Esophagus squamous epithelium (tissue), 4 donors: ENCODE measurements around the gene GBGT1.

Source experiments
- POLR2A ChIP-seq, 4 donors: fragments of 450-650 bp; IDR thresholded peaks; one replicate each; pipeline ENCODE4 v1.6.1; 2017; ENCODE audit warnings: antibody characterized with exemption in 4 of 4, mild to moderate bottlenecking in 4 of 4, moderate library complexity in 3 of 4
- TF ChIP-seq, protein P1 (sequence below), 6 experiments: fragments of 450-650 bp in 4 of 6; fragments of 200-600 bp in 2 of 6; sonication (generic) in 2 of 6; IDR thresholded peaks; one replicate each; pipeline ENCODE4 v1.5.1; 2016 to 2019; ENCODE audit warnings: antibody characterized with exemption in 6 of 6, mild to moderate bottlenecking in 4 of 6, moderate library complexity in 4 of 6

DNA sequence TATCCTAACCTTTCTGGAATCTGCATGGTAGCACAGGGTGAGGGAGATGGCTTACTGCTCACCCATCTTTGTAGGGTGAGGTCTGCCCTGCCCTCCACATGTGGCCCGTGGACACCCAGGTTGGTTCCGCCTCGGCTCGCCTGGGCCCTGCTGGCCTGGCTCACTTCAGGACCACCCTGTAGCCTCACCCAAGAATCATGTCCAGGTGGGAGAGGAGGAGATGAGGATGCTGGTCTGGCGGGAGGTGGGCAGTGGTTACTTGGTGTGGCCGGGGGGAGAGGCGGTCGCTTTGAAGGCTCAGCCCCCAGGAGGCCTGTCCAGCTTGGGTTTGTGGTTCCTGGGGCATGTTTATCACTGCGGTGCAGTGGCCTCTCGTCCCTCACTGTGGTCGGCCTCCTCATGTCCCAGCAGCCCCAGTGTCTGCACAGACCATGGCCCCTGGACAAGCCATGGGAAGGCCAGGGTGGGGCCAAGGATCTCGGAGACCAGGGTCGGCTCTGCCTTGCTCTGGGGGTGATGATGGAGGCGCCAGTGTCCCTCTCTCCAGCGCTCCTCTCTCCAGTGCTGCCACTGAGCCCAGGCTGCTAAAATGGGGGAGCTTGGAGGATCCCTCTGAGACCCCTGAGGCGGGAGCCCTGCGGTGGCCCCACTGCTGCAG, 40.8 kb upstream of the GBGT1 start:
- TF ChIP-seq, protein P1, sequence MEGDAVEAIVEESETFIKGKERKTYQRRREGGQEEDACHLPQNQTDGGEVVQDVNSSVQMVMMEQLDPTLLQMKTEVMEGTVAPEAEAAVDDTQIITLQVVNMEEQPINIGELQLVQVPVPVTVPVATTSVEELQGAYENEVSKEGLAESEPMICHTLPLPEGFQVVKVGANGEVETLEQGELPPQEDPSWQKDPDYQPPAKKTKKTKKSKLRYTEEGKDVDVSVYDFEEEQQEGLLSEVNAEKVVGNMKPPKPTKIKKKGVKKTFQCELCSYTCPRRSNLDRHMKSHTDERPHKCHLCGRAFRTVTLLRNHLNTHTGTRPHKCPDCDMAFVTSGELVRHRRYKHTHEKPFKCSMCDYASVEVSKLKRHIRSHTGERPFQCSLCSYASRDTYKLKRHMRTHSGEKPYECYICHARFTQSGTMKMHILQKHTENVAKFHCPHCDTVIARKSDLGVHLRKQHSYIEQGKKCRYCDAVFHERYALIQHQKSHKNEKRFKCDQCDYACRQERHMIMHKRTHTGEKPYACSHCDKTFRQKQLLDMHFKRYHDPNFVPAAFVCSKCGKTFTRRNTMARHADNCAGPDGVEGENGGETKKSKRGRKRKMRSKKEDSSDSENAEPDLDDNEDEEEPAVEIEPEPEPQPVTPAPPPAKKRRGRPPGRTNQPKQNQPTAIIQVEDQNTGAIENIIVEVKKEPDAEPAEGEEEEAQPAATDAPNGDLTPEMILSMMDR (IDR thresholded peaks at IDR 0.05), result no peak
- TF ChIP-seq POLR2A (IDR thresholded peaks at IDR 0.05), result no peak
